Keratinocyte (primary cell): ENCODE measurements around the gene SLC1A1. TPM values are rescaled to one million over a fixed set of nuclear protein-coding genes. Genes with fewer than 3 reads are reported as not detected.
"Not testable (repeated sequence)": the region's sequence is repeated elsewhere in the genome, so short reads cannot be mapped to it uniquely, and the experiment has no call there.

Source experiments
- DNase-seq: peaks from one replicate; pipeline ENCODE4 v3.0.0-alpha.2; 2011; ENCODE audit warnings: low read depth, missing footprints, low spot score
- FAIRE-seq: peaks from 2 replicates; lab custom pipeline; 2011; peaks lifted over from hg19 to GRCh38; lab: Jason Lieb, UNC
- H2AFZ ChIP-seq: 2 replicates; pipeline ENCODE4 v1.6.0; 2012; ENCODE audit warnings: low read length, control low read depth, inconsistent platforms; ENCODE audit not compliant: control insufficient read depth
- H3K27ac ChIP-seq: 2 replicates; pipeline ENCODE4 v1.5.1; 2011; ENCODE audit warnings: low read length; ENCODE audit not compliant: control insufficient read depth, insufficient read depth
- H3K27me3 ChIP-seq: 3 replicates; pipeline ENCODE4 v1.6.0; 2011; ENCODE audit warnings: low read length; ENCODE audit not compliant: control insufficient read depth, insufficient read depth; ENCODE audit errors: extremely low read depth
- H3K36me3 ChIP-seq, 2 experiments: 2 replicates in 1 of 2; 3 replicates in 1 of 2; pipeline ENCODE4 v1.5.1; 2011; ENCODE audit warnings: low read length in 2 of 2, mild to moderate bottlenecking in 1 of 2; ENCODE audit not compliant: control insufficient read depth in 2 of 2, insufficient read depth in 2 of 2; ENCODE audit errors: extremely low read depth in 1 of 2
- H3K4me1 ChIP-seq: 3 replicates; pipeline ENCODE4 v1.5.1; 2011; ENCODE audit warnings: low read length; ENCODE audit not compliant: control insufficient read depth, insufficient read depth; ENCODE audit errors: extremely low read depth
- H3K4me2 ChIP-seq: 3 replicates; pipeline ENCODE4 v1.6.0; 2011; ENCODE audit warnings: low read depth, low read length; ENCODE audit not compliant: control insufficient read depth, insufficient read depth; ENCODE audit errors: extremely low read depth
- H3K4me3 ChIP-seq, 3 experiments: fragments of 200-600 bp in 1 of 3; sonication (generic) in 1 of 3; 2 replicates in 2 of 3; 3 replicates in 1 of 3; pipeline ENCODE4 v1.5.1; 2011 to 2016; ENCODE audit warnings: low read length in 3 of 3, mild to moderate bottlenecking in 3 of 3, control low read depth in 2 of 3, inconsistent platforms in 1 of 3, low read depth in 1 of 3, mixed read lengths in 1 of 3, mixed run types in 1 of 3, moderate library complexity in 1 of 3; ENCODE audit not compliant: control insufficient read depth in 2 of 3, insufficient read depth in 2 of 3; ENCODE audit errors: extremely low read depth in 1 of 3
- H3K79me2 ChIP-seq: 2 replicates; pipeline ENCODE4 v1.6.0; 2012; ENCODE audit warnings: low read length; ENCODE audit not compliant: control insufficient read depth, insufficient read depth
- H3K9ac ChIP-seq: 3 replicates; pipeline ENCODE4 v1.6.0; 2011; ENCODE audit warnings: low read length; ENCODE audit not compliant: control insufficient read depth, insufficient read depth; ENCODE audit errors: extremely low read depth
- H3K9me1 ChIP-seq: 3 replicates; pipeline ENCODE4 v1.6.0; 2011; ENCODE audit warnings: low read length; ENCODE audit not compliant: control insufficient read depth, insufficient read depth; ENCODE audit errors: extremely low read depth
- H3K9me3 ChIP-seq: 2 replicates; pipeline ENCODE4 v1.5.1; 2012; ENCODE audit warnings: low read depth, low read length; ENCODE audit not compliant: control insufficient read depth
- H4K20me1 ChIP-seq: 3 replicates; pipeline ENCODE4 v1.6.0; 2011; ENCODE audit warnings: low read length; ENCODE audit not compliant: control insufficient read depth, insufficient read depth; ENCODE audit errors: extremely low read depth
- EZH2 ChIP-seq: IDR thresholded peaks from one replicate; pipeline ENCODE4 v1.6.1; 2012; ENCODE audit warnings: inconsistent platforms, mild to moderate bottlenecking, low read length, moderate library complexity
- dilution Hi-C: fragments of 300-500 bp; cut with MboI; formaldehyde crosslinking; loops from one replicate; pipeline ENCODE4 v1.7.0; 2020; ENCODE audit warnings: low sequenced_read_pairs; ENCODE audit not compliant: extremely low pct_ligation_motif_present
- polyA plus RNA-seq, 5 experiments: library from polyadenylated mRNA; depleted of rRNA in 3 of 5; stranded (reverse) in 3 of 5; stranded (forward) in 1 of 5; unstranded in 1 of 5; fragments of >200 nt; gene quantifications; 1 replicate in 1 of 5; 2 replicates in 3 of 5; 3 replicates in 1 of 5; pipeline versions ENCODE4 v1.2.1 to v1.2.3, GENCODE V29; 2011 to 2012; ENCODE audit warnings: missing spikeins in 2 of 5, low read depth in 1 of 5, low replicate concordance in 1 of 5
- TF ChIP-seq, protein P1 (sequence below), 3 experiments: IDR thresholded peaks in 1 of 3; conservative IDR thresholded peaks in 1 of 3; optimal IDR thresholded peaks in 1 of 3; 2 replicates in 2 of 3; 3 replicates in 1 of 3; pipeline versions ENCODE3 to v1.5.1; 2011; ENCODE audit warnings: low read length in 3 of 3, mild to moderate bottlenecking in 3 of 3, moderate library complexity in 2 of 3, control low read depth in 1 of 3, inconsistent platforms in 1 of 3; ENCODE audit not compliant: insufficient read depth in 2 of 3; ENCODE audit errors: extremely low read depth in 1 of 3

SLC1A1 gene
- polyA plus RNA-seq, 1 donor (not counting 4 experiments of a cell fraction or from before 2014, with no cell fraction given) = 0.20 TPM

DNA sequence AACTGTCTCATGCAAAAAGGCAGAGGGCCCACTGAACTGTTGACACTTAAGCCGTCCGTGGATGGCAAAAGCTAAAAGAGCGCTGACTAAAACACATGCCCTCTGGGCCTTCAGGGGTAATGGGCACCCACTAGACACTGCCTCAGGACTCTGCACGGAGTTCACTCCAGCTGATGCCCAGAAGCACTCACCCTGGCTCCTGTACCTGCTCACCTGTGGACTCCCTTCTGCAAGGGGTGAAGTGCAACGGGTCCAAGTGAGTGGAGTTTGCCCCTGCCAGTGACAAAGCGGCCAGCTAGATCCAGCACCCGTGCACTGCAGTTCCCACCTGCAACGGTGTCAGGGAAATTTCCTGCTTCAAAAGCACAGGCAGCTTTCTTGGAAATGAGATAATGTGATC, 50.2 kb downstream of the SLC1A1 start:
- H3K4me1 ChIP-seq = no peaks in the 10 kb centered on the region
- FAIRE-seq (no peak), DNase-seq (no peak)
- H3K9me1 ChIP-seq = no peaks in the 10 kb centered on the region
- TF ChIP-seq, protein P1, sequence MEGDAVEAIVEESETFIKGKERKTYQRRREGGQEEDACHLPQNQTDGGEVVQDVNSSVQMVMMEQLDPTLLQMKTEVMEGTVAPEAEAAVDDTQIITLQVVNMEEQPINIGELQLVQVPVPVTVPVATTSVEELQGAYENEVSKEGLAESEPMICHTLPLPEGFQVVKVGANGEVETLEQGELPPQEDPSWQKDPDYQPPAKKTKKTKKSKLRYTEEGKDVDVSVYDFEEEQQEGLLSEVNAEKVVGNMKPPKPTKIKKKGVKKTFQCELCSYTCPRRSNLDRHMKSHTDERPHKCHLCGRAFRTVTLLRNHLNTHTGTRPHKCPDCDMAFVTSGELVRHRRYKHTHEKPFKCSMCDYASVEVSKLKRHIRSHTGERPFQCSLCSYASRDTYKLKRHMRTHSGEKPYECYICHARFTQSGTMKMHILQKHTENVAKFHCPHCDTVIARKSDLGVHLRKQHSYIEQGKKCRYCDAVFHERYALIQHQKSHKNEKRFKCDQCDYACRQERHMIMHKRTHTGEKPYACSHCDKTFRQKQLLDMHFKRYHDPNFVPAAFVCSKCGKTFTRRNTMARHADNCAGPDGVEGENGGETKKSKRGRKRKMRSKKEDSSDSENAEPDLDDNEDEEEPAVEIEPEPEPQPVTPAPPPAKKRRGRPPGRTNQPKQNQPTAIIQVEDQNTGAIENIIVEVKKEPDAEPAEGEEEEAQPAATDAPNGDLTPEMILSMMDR (optimal IDR thresholded peaks at IDR 0.05 in 1 of 3, IDR thresholded peaks at IDR 0.05 in 1 of 3, conservative IDR thresholded peaks at IDR 0.05 in 1 of 3; ENCODE audit: extremely low read depth in 1 of 3, insufficient read depth in 2 of 3, low read length in 3 of 3) = no peak
- no peak for TF ChIP-seq EZH2
- no peak overlapping the region for H3K4me3 ChIP-seq
- H3K9ac ChIP-seq = no peak overlapping the region
- dilution Hi-C loops = no loop called here
- no peak overlapping the region for H3K4me2 ChIP-seq
- H3K36me3 ChIP-seq = no peaks in the 10 kb centered on the region
- no peaks in the 10 kb centered on the region for H3K79me2 ChIP-seq
- H2AFZ ChIP-seq = no peak overlapping the region
- H4K20me1 ChIP-seq = no peaks in the 10 kb centered on the region
- no peaks in the 10 kb centered on the region for H3K27me3 ChIP-seq
- no peaks in the 10 kb centered on the region for H3K9me3 ChIP-seq
- H3K27ac ChIP-seq = no peak overlapping the region

DNA sequence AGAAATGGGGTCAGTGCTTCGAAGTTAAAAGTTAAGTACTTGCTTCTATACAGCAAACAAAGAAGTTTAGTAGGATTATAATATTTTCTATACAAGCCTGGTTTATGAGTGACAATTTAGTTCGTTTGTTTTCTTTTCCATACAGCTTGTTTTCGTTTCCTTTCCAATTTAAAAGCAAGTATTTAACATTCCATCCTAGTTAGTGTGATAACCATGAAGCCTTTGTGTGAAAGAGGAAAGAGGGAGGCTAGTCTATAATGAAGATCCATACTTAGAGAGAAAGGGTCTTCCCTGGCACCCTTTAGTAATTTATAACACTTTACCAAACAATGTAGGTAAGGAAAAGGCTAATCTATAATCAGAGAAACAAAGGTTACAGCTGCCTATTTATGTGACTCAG, 51.0 kb downstream of the SLC1A1 start:
- Histone ChIP-seq H4K20me1 (no peaks in the 10 kb centered on the region), H3K27me3 (no peaks in the 10 kb centered on the region), H3K27ac (no peak overlapping the region), H3K79me2 (no peaks in the 10 kb centered on the region), H3K9me1 (no peaks in the 10 kb centered on the region), H2AFZ (no peak overlapping the region), H3K9me3 (no peaks in the 10 kb centered on the region), H3K4me2 (no peak overlapping the region), H3K9ac (no peak overlapping the region), H3K4me3 (no peak overlapping the region), H3K4me1 (no peaks in the 10 kb centered on the region), H3K36me3 (no peaks in the 10 kb centered on the region)
- no peak for DNase-seq
- dilution Hi-C loops = no loop called here
- no peak for TF ChIP-seq EZH2
- no peak for FAIRE-seq

DNA sequence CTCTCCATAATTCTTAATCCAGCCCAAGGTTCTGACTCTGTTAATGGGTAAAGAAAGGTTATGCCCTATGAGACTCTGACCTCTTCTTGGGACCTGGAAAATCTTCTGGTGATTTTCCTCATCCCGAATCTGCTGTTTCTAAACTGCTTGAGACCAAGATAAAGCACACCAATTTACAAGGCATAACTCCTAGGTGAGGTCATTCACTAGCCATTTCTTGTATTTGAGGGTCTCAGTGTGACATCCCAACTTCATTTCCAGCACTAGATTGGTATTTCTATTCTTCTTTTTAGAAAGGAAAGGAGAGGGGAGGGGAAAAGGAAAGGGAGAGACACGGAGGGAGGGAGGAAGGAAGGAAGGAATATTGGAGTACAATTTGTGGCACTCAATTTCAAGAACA, 51.6 kb downstream of the SLC1A1 start:
- no peaks in the 10 kb centered on the region for H3K4me1 ChIP-seq
- H3K9ac ChIP-seq = no peak overlapping the region
- dilution Hi-C loops = no loop called here
- H3K36me3 ChIP-seq = no peaks in the 10 kb centered on the region
- no peak overlapping the region for H3K4me3 ChIP-seq
- H3K79me2 ChIP-seq = no peaks in the 10 kb centered on the region
- no peaks in the 10 kb centered on the region for H3K9me1 ChIP-seq
- no peaks in the 10 kb centered on the region for H4K20me1 ChIP-seq
- no peak overlapping the region for H3K27ac ChIP-seq
- H3K27me3 ChIP-seq = no peaks in the 10 kb centered on the region
- no peak overlapping the region for H2AFZ ChIP-seq
- H3K9me3 ChIP-seq = no peaks in the 10 kb centered on the region
- TF ChIP-seq, protein P1 (optimal IDR thresholded peaks at IDR 0.05 in 1 of 3, IDR thresholded peaks at IDR 0.05 in 1 of 3, conservative IDR thresholded peaks at IDR 0.05 in 1 of 3; ENCODE audit: extremely low read depth in 1 of 3, insufficient read depth in 2 of 3, low read length in 3 of 3) = no peak
- no peak overlapping the region for H3K4me2 ChIP-seq
- no peak for DNase-seq
- FAIRE-seq = no peak

DNA sequence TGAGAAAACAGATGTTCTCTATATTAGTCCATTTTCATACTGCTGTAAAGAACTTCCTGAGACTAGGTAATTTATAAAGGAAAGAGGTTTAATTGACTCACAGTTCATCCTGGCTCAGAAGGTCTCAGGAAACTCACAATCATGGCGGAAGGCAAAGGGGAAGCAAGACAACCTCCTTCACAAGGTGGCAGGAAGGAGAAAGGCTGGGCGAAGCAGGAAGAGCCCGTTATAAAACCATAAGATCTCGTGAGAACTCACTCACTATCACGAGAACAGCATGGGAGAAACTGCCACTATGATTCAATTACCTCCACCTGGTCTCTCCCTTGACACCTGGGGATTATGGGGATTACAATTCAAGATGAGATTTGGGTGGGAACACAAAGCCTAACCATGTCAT, 54.4 kb downstream of the SLC1A1 start:
- H3K27ac ChIP-seq, H3K4me2 ChIP-seq, H3K9me3 ChIP-seq, H3K4me1 ChIP-seq, H3K79me2 ChIP-seq, DNase-seq, FAIRE-seq, H3K4me3 ChIP-seq, H3K9me1 ChIP-seq, H3K36me3 ChIP-seq, H3K9ac ChIP-seq, H2AFZ ChIP-seq, dilution Hi-C loops, H4K20me1 ChIP-seq, H3K27me3 ChIP-seq: not testable (repeated sequence)
